Activated naive CD8-positive, alpha-beta T cell (primary cell): ENCODE results near the gene NPAS2.

Experiments
- H3K27ac Mint-ChIP-seq: one replicate; pipeline ENCODE4 v1.8.0; 2021; ENCODE audit warnings: mixed read lengths
- H3K27me3 Mint-ChIP-seq: one replicate; pipeline ENCODE4 v1.8.0; 2021; ENCODE audit warnings: mixed read lengths
- H3K36me3 Mint-ChIP-seq: one replicate; pipeline ENCODE4 v1.8.0; 2021; ENCODE audit warnings: mixed read lengths
- H3K4me1 Mint-ChIP-seq: one replicate; pipeline ENCODE4 v1.8.0; 2021; ENCODE audit warnings: low read depth, mixed read lengths
- H3K4me3 Mint-ChIP-seq: one replicate; pipeline ENCODE4 v1.8.0; 2021; ENCODE audit warnings: mild to moderate bottlenecking, mixed read lengths
- H3K9me3 Mint-ChIP-seq: one replicate; pipeline ENCODE4 v1.8.0; 2021; ENCODE audit warnings: low read depth, mixed read lengths

The NPAS2 gene

DNA sequence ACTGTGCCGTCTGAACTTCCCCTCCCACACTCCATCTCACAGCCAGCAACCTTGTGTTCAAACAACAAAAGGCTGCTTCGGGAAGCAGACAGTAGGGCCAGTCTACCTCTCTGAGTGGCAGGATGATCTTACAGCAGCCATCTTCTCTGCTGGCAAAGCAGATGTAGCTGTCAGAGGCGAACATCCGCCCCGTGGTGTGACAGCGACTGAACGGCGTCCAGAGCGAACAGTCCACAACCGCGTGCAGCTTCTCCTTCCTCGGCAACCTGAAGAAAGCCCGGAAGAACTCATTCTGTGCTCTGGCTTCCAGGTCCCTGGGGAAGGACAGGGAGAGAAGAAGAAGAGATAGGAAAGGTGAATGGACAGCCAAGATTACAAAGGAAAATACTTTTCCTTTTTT, 220.1 kb downstream of the NPAS2 start:
- Mint-ChIP-seq H3K36me3 (no peaks in the 10 kb centered on the region), H3K27ac (no peak overlapping the region), H3K4me1 (no peaks in the 10 kb centered on the region), H3K9me3 (no peaks in the 10 kb centered on the region), H3K27me3 (no peaks in the 10 kb centered on the region), H3K4me3 (no peak overlapping the region)

DNA sequence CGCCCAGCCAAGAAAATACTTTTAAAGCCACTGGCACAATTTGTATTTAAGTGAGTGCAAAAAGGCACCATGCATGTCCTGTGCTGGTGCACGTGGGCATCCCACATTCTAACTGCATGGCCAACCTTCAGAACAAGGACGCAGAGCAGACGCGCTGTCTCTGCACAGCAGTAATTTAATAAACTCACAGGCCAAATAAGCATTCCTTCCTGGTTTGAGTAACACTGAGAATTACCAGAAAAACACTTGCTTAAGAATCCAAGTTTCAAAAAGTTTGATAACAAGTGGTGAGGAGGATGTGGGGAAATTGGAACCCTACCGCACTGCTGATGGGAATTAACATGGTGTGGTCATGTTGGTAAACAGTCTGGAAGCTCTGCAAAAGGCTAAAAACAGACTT, 220.8 kb downstream of the NPAS2 start:
- H3K27ac Mint-ChIP-seq, result no peak overlapping the region
- no peaks in the 10 kb centered on the region for H3K27me3 Mint-ChIP-seq
- H3K4me3 Mint-ChIP-seq, result no peak overlapping the region
- H3K4me1 Mint-ChIP-seq, result no peaks in the 10 kb centered on the region
- no peaks in the 10 kb centered on the region for H3K9me3 Mint-ChIP-seq
- no peaks in the 10 kb centered on the region for H3K36me3 Mint-ChIP-seq

DNA sequence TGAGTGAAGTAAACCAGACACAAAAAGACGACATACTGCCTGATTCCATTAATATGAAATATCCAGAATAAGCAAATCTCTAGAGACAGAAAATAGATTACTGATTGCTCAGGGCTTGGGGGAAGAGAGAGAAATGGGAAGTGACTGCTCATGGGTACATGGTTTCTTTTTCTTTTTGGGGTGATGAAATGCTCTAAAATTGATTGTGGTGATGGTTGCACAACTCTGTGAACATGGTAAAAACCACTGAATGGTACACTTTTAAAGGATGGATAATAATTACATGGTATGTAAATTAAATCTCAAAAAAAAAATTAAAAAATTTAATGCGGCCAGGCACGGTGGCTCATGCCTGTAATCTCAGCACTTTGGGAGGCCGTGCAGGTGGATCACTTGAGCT, 221.5 kb downstream of the NPAS2 start:
- no peak overlapping the region for H3K27ac Mint-ChIP-seq
- H3K4me3 Mint-ChIP-seq, result no peak overlapping the region
- H3K36me3 Mint-ChIP-seq, result no peaks in the 10 kb centered on the region
- H3K4me1 Mint-ChIP-seq, result no peaks in the 10 kb centered on the region
- H3K9me3 Mint-ChIP-seq, result no peaks in the 10 kb centered on the region
- H3K27me3 Mint-ChIP-seq, result no peaks in the 10 kb centered on the region

DNA sequence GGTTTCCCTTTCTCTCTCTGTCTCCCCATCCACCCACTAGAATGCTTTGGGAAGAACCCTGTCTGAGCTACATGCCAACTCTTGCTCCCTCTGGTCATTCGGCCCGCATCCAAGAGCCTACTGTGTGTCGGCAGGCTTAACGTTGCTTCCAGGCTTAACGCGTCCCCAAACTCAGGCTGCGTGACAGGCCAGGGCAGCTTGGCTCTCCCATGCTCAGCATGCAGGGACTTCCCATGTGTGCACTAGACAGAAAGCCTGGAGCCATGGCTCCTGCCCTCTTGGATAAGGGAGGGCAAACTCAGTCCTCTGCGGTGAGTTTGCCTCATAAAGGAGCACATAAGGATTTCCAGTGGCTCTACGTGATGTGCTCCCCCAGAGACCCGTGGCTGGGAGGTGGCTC, 225.4 kb downstream of the NPAS2 start:
- Mint-ChIP-seq H3K27me3 (no peaks in the 10 kb centered on the region), H3K36me3 (peaks cover 1% of the 10 kb centered on the region), H3K27ac (no peak overlapping the region), H3K4me3 (no peak overlapping the region), H3K9me3 (no peaks in the 10 kb centered on the region), H3K4me1 (no peaks in the 10 kb centered on the region)
